Subcutaneous abdominal adipose tissue (tissue), 5 donors: ENCODE data around the gene RGP1.

Experiments used
- H3K27ac ChIP-seq: one replicate; pipeline ENCODE4 v1.7.0; 2013; ENCODE audit warnings: low read depth, mild to moderate bottlenecking, inconsistent platforms, low read length, moderate library complexity
- H3K27me3 ChIP-seq, 5 donors: one replicate each; pipeline ENCODE4 v1.7.0; 2013; ENCODE audit warnings: low read length in 5 of 5, inconsistent platforms in 1 of 5; ENCODE audit not compliant: control insufficient read depth in 5 of 5, insufficient read depth in 4 of 5
- H3K36me3 ChIP-seq, 5 donors: one replicate each; pipeline ENCODE4 v1.7.0; 2013; ENCODE audit warnings: low read length in 5 of 5; ENCODE audit not compliant: control insufficient read depth in 5 of 5, insufficient read depth in 5 of 5
- H3K4me1 ChIP-seq, 5 donors: one replicate each; pipeline ENCODE4 v1.7.0; 2013; ENCODE audit warnings: low read length in 5 of 5, mild to moderate bottlenecking in 3 of 5, moderate library complexity in 1 of 5; ENCODE audit not compliant: control insufficient read depth in 5 of 5, insufficient read depth in 5 of 5
- H3K4me3 ChIP-seq, 5 donors: one replicate each; pipeline ENCODE4 v1.7.0; 2013; ENCODE audit warnings: low read length in 5 of 5, low read depth in 1 of 5
- H3K9ac ChIP-seq, 5 donors: one replicate each; pipeline ENCODE4 v1.7.0; 2013; ENCODE audit warnings: low read length in 5 of 5, mild to moderate bottlenecking in 4 of 5, moderate library complexity in 3 of 5
- H3K9me3 ChIP-seq, 5 donors: one replicate each; pipeline ENCODE4 v1.7.0; 2013; ENCODE audit warnings: low read length in 5 of 5; ENCODE audit not compliant: control insufficient read depth in 5 of 5
- donor health status: healthy.
- donor health status: healthy.
- donor health status: healthy.
- donor health status: healthy.
- donor health status: healthy.

The RGP1 gene

GRCh38 chr9:35763181-35763580, 14.1 kb downstream of the RGP1 start:
- no peak overlapping the region for H3K9ac ChIP-seq
- H3K27ac ChIP-seq = no peak overlapping the region
- no peaks in the 10 kb centered on the region for H3K36me3 ChIP-seq
- no peaks in the 10 kb centered on the region for H3K27me3 ChIP-seq
- no peaks in the 10 kb centered on the region for H3K9me3 ChIP-seq
- H3K4me1 ChIP-seq = peaks cover 2 to 16% (median 11%) of the 10 kb centered on the region in 5 donors
- no peak overlapping the region for H3K4me3 ChIP-seq

GRCh38 chr9:35763803-35764202, 14.7 kb downstream of the RGP1 start:
- no peaks in the 10 kb centered on the region for H3K36me3 ChIP-seq
- H3K27ac ChIP-seq = no peak overlapping the region
- no peaks in the 10 kb centered on the region for H3K27me3 ChIP-seq
- H3K9me3 ChIP-seq = no peaks in the 10 kb centered on the region
- H3K4me3 ChIP-seq = no peak overlapping the region
- H3K9ac ChIP-seq = no peak overlapping the region
- peaks cover 2 to 10% (median 5%) of the 10 kb centered on the region in 5 donors for H3K4me1 ChIP-seq

- H3K9me3 ChIP-seq = no peaks in the 10 kb centered on the region
- no peak overlapping the region for H3K27ac ChIP-seq
- H3K4me1 ChIP-seq = peaks cover 6 to 20% (median 17%) of the 10 kb centered on the region in 5 donors
- H3K4me3 ChIP-seq = no peak overlapping the region
- H3K36me3 ChIP-seq = no peaks in the 10 kb centered on the region
- no peak overlapping the region for H3K9ac ChIP-seq
- H3K27me3 ChIP-seq = no peaks in the 10 kb centered on the region
Measured at GRCh38 chr9:35766997-35767396, 17.9 kb downstream of the RGP1 start.

GRCh38 chr9:35767458-35767857, 18.4 kb downstream of the RGP1 start:
- no peak overlapping the region for H3K4me3 ChIP-seq
- no peak overlapping the region for H3K9ac ChIP-seq
- no peaks in the 10 kb centered on the region for H3K27me3 ChIP-seq

GRCh38 chr9:35769763-35770162, 20.7 kb downstream of the RGP1 start:
- peaks cover 6 to 24% (median 18%) of the 10 kb centered on the region in 5 donors for H3K4me1 ChIP-seq
- H3K36me3 ChIP-seq = no peaks in the 10 kb centered on the region
- H3K9ac ChIP-seq = no peak overlapping the region
- no peak overlapping the region for H3K27ac ChIP-seq
- no peaks in the 10 kb centered on the region for H3K9me3 ChIP-seq
- no peak overlapping the region for H3K4me3 ChIP-seq
- H3K27me3 ChIP-seq = no peaks in the 10 kb centered on the region

More at GRCh38 chr9:35767458-35767857, 18.4 kb downstream of the RGP1 start:
- Histone ChIP-seq H3K4me1 (peaks cover 6 to 24% (median 18%) of the 10 kb centered on the region in 5 donors), H3K9me3 (no peaks in the 10 kb centered on the region), H3K36me3 (no peaks in the 10 kb centered on the region), H3K27ac (no peak overlapping the region)

- peak overlapping the region in 1 of 5 donors; percentile 61 for H3K9ac ChIP-seq
Measured at GRCh38 chr9:35771075-35771433, 22.0 kb downstream of the RGP1 start.

GRCh38 chr9:35771534-35771933, 22.4 kb downstream of the RGP1 start:
- H3K36me3 ChIP-seq = no peaks in the 10 kb centered on the region
- no peaks in the 10 kb centered on the region for H3K27me3 ChIP-seq
- no peaks in the 10 kb centered on the region for H3K9me3 ChIP-seq
- peak overlapping the region in 1 of 5 donors; percentile 13 for H3K9ac ChIP-seq
- peaks cover 6 to 29% (median 24%) of the 10 kb centered on the region in 5 donors for H3K4me1 ChIP-seq
- H3K4me3 ChIP-seq = no peak overlapping the region
- peak overlapping the region; percentile 35 for H3K27ac ChIP-seq

More at GRCh38 chr9:35771075-35771433, 22.0 kb downstream of the RGP1 start:
- no peaks in the 10 kb centered on the region for H3K27me3 ChIP-seq
- peaks cover 6 to 29% (median 24%) of the 10 kb centered on the region in 5 donors for H3K4me1 ChIP-seq
- H3K4me3 ChIP-seq = no peak overlapping the region
- H3K36me3 ChIP-seq = no peaks in the 10 kb centered on the region
- no peaks in the 10 kb centered on the region for H3K9me3 ChIP-seq
- peak overlapping the region; percentile 35 for H3K27ac ChIP-seq

GRCh38 chr9:35771943-35772342, 22.9 kb downstream of the RGP1 start:
- H3K36me3 ChIP-seq = no peaks in the 10 kb centered on the region
- no peak overlapping the region for H3K9ac ChIP-seq
- H3K27ac ChIP-seq = no peak overlapping the region
- peaks cover 6 to 29% (median 24%) of the 10 kb centered on the region in 5 donors for H3K4me1 ChIP-seq
- no peaks in the 10 kb centered on the region for H3K27me3 ChIP-seq
- H3K4me3 ChIP-seq = no peak overlapping the region
- H3K9me3 ChIP-seq = no peaks in the 10 kb centered on the region

GRCh38 chr9:35774907-35775635, 26.0 kb downstream of the RGP1 start:
- Histone ChIP-seq H3K36me3 (no peaks in the 10 kb centered on the region), H3K27ac (no peak overlapping the region), H3K4me3 (no peak overlapping the region), H3K27me3 (no peaks in the 10 kb centered on the region), H3K4me1 (peaks cover 6 to 28% (median 23%) of the 10 kb centered on the region in 5 donors), H3K9me3 (no peaks in the 10 kb centered on the region), H3K9ac (no peak overlapping the region)

GRCh38 chr9:35776018-35776417, 26.9 kb downstream of the RGP1 start:
- H3K9ac ChIP-seq = no peak overlapping the region
- H3K4me1 ChIP-seq = peaks cover 5 to 19% (median 13%) of the 10 kb centered on the region in 5 donors
- H3K27me3 ChIP-seq = no peaks in the 10 kb centered on the region
- no peak overlapping the region for H3K4me3 ChIP-seq
- no peaks in the 10 kb centered on the region for H3K36me3 ChIP-seq
- H3K9me3 ChIP-seq = no peaks in the 10 kb centered on the region
- no peak overlapping the region for H3K27ac ChIP-seq
